Measurements from ENCODE around the gene TCTN2.

The TCTN2 gene

DNA sequence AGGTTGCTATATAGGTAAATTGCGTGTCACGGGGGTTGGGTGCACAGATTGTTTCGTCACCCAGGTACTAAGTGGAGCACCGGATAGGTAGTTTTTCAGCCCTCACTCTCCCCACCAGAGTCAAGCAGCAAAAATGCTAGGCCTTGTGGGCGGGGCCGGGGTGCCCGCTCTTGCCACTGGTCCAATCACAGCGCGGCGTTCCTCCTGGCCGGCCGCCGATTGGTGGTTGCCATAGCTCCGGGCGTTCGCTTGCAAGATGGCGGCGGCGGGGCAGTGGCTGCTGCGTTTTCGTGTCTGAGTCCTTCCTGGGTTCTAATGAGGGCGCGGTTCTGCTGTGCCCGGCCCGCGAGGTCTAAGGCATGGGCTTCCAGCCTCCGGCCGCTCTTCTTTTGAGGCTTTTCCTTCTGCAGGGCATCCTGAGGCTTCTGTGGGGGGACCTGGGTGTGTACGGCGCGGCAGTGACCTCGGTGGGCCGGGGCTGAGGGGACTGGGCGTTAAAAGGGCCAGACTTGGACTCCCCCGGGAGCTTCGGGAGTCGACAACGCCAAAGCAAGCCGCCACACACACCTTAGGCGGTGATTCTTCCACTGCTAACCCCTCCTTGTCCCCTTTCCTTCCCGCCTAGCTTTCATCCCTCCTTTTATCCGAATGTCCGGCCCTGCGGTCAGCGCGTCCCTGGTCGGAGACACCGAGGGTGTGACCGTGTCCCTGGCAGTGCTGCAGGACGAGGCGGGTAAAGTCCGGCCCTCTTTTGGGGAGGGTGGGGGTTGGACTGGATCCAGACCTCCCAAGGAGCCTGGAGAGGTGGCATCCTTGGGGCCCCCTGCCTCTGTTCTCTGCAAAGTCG lies at the start of gene TCTN2:
Gene TCTN2 (plus strand): TSS at position 232 of the 847 bp plus-strand sequence. CDS start 128 bp downstream, at position 360.
- DNase-seq: peak; percentile 94

DNA sequence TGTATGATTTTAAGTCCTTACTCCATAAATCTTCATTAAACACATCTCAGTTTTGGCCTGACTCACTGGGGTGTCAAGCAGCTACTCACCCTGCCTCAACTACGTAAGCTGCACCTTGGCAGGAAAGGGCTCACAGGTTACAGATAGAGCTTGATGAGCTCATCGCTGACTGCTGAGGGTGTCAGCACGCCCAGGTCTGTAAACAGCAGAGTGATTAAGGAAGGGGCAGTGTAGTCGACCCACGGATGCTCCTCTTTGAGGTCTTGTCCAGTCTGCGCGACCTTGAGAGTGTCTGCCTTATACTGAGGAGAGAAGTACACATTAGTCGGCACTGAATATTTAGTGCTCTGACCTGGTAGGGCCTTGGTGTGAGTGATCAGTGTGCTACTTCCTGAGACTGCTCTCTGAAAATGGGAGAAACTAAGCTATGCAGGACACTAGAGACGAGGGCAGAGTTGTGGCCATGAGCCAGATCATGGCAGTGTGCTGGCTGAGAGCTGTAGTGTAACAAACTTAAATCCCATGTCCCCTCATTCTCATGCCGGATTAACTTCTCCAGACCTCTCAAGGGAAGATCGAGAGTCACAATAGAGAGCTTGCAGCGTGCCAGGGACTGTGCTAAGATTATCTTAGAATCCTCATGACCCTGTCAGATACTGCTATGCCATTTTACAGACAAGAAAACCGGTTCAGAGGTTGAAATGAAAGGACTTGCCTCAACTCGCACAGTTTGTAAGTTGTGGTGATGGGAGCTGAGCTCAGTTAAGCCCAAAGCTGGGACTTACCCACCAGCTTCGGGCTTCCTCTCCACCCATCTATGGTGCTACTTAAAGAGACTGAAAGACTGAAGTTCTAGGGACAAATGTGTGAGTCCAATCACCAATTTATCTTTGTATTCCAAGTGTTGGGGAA lies 49.0 kb upstream of the TCTN2 start:
- DNase-seq: no peak

DNA sequence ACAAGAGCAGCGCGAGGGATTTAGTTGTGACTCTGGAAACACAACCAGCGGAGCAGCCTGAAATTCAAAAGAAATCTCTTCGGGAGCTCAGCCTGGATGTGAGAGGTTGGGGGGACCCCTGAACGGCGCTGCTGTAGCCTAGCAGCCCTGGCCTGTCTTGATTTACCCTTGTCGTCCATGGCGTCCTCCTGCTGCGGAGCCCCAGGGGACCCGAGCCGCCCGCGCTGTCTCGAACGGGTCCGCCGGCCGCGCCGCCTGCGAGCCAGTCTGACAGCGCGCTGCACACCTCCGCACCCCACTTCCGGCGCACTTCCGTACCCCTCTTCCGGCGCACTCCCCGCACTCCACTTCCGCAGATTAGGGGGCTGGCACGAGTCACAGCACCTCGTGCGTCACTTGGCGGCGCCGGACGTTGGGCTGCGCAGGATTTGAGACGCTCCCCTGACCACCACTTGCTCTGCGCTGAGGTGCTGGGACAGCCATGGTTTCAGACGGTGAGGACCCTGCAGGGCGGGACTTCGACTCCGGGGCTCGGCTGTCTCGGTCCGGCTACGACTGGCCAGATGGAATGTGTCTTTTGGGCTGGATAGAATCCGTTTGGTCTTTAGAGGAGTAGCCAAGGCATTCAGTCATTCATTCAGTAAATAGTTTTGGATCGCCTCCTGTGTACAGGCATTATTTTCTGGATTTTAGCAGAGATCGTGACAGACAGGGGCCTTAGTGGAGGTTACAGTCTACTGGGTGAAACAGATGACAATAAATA lies 37.4 kb upstream of the TCTN2 start, which contains the start of the genes EIF2B1 and GTF2H3:
Gene EIF2B1 (minus strand): TSS at position 308 of the 763 bp plus-strand sequence. CDS start 129 bp downstream, at position 179.
Gene GTF2H3 (plus strand): TSS at position 451 of the 763 bp plus-strand sequence. CDS start 31 bp downstream, at position 482.
- DNase-seq: peak; percentile 96

DNA sequence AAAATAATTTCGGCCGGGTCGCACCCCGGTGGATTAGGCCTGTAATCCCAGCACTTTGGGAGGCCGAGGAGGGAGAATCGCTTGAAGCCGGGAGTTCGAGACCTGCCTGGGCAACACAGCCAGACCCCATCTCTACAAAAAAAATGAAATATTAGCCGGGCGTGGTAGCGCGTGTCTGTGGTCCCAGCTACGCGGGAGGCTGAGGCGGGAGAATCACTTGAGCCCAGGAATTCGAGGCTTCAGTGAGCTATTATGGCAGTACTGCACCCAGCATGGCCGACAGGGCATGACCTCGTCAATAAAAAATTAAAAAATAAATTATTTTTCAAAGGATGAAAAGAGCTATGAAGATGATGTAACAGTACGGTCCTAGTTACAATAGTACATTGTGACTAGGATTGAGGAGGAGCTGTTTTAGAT lies 36.8 kb upstream of the TCTN2 start:
- DNase-seq: no peak

DNA sequence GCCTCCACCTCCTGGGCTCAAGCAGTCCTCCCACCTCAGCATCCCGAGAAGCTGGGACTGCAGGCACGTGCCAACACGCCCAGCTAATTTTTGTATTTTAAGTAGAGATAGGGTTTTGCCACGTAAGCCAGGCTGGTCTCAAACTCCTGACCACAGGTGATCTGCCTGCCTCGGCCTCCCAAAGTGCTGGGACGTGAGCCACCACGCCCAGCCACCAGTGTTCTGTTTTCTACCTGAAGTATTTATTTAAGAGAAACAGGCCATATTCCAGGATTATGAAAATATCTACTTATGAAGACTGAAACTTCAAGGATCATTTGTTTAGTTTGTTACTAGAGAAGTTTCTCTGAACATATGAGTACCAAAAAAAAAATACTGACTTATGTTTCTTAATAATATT lies 27.0 kb upstream of the TCTN2 start:
- no peak for DNase-seq

DNA sequence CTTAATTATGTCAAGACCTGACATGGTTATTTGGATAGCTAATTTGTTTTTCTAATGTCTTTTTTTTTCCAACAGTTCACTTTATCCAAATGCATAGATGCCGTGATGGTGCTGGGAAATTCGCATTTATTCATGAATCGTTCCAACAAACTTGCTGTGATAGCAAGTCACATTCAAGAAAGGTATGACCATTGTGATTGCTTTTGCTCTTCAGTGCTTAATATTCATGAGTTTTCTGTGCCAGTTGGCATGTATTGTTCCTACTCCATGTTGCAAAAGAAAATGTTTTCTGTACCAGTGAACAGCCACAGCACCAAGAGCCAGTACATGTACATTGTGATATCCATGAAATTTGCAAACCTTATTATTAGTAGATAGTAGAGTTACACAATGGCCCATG lies 25.5 kb upstream of the TCTN2 start:
- DNase-seq: no peak

DNA sequence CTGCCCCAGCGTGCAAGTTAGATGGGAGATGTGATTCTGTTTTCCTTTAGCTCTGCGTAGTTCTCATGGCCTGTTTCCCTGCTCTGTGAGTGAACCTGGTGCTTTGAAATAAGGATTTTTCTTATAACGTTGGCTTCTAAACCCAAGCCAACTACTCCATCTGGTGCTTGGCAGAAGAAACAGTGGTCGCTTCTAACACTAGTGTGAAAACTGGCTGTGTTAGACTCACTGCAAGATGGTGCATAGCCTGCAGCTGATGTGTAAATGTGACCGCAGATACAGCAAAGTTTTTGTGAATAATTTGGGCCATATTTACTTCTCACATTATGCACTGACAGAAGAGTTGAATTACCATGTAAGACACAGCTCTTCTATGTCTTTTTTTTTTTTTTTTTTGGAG lies 25.0 kb upstream of the TCTN2 start:
- DNase-seq: no peak

DNA sequence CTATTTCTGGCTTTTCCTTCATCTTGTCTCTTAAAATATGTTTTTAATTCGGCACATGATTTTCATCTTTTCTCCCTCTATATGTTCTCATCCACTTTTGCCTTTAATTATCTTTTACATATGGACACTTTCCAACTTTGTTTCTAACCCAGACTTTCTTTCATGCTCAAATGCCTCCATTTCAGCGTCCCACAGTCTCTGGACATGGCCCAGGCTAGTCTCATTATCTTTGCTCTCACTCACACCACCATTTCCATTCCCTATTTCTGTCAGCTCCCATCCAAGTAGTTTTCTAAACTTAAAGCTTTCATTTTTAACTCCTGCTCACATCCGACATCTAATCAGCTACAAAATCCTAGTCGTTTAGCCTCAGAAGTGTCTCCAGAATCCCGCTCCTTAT lies 22.5 kb upstream of the TCTN2 start:
- no peak for DNase-seq

DNA sequence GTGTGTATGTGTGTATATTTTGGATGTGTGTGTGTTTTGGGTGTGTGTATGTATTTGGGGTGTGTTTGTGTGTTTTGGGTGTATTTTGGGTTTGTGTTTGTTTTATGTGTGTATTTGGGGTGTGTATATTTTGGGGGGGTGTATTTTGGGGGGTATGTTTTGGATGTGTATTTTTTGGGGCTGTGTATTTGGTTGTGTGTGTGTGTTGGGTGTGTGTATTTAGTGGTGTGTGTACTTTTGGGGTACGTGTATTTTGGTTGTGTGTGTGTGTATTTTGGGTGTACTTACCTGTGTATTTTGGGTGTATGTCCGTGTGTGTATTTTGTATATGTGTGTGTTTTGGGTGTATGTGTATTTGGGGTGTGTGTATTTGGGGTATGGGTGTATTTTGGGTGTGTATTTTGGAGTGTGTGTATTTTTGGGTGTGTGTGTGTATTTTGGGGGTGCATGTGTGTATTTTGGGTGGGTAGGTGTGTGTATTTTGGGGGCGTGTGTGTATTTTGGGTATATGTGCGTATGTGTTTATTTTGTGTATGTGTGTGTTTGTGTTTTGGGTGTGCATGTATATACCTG lies 16.7 kb upstream of the TCTN2 start:
- DNase-seq: no peak

DNA sequence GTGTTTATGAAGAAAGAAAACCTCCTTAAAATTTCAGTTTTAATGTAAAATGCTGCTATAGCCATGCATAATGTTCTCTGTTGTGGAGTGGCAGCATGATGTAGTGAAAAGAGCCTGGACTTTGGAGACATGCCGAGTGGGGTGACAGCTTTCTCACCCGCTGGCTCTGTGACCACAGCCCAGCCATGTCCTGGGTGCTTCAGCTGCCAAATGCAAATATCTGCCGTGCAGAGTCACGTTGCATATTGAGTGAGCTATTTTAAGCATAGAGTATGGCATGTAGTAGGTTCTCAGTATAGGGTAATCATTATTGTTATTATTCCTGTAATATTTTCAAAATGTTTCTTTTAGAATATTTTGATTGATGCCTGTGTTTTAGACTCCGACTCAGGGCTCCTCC lies 15.5 kb upstream of the TCTN2 start:
- DNase-seq: no peak

DNA sequence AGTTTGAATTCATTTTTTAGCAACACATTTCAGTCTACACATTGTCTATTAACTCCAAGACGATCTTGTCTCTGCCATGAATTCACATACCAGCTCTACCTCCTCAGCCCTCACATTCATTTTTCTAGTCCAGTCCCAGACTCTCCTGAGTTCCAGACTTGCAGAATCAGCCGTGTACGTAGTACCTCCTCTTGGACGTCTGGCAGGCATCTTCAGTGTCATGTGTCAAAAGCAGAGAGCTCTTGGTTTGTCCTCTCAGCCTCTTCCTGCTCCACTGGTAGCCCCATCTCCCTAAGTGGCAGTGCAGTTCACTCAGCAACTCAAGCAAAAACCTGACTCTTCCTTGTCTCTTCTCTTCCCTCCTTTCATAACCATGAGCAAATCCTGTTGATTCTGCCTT lies 14.5 kb upstream of the TCTN2 start:
- no peak for DNase-seq

DNA sequence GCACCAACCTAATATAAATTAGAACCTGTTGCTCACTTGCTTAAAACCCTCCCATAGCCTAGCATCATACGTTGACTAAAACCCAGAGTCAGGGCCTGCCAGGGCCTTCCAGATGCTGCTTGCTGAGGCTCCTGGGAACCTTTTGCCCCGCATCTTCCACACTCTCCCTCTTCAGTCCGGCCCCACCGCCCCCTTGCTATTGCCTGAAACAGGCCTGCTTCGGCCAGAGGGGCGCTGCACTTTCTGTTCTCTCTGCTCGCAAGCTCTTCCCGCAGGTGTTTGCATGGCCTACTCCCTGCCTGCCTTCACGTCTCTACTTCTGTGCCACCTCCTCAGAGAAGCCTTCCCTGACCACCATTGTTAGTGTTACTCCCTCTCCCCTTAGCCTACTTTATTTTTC lies 13.7 kb upstream of the TCTN2 start:
- no peak for DNase-seq

DNA sequence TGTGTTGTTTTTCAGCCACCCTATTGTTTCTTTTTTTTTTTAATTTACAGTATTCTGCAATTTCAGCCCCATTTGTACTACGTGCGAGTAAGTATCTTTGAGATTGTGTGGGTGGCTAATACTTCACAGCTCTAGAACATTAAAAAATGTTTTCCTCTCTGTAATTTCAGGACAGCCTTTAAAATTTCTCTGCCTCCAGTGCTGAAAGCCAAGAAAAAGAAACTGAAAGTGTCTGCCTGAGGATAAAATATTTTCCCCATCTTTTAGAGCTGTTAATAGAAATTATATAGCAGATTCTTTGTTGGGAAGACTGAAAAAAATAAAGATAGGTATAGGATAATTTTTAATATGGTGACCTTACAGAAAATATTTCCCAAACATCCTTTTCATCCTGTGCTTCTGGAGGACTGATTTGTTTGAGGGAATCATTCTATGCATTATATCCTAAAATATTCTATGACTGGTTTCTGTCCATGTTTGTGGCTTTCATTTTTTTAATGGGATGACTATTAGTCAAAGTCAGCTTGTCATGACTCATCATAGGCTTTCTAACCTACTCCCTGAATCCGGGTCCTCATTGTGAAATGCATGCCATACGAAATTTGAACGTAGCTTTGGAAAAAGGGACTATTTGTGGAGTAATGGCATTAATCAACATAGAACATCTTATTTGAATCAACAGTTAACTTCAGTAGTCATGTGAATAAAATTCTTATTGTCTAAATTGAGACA lies 10.8 kb upstream of the TCTN2 start:
- no peak for DNase-seq

DNA sequence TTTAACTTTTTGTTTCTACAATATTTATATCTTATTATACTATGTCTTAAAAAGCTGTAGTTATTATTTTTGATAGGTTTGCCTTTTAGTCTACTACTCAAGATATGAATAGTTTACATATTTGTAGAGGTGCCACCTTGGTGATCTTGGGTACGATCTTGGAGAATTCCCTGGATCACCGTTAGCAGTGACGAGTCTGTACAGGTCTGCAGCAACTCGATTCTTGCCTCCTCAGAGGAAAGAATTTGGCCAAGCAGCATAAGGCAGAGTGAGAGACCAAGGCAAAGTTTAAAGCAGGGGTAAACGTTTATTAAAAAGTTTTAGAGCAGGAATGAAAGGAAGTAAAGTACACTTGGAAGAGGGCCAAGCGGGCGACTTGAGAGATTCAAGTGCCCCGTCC lies 3.1 kb upstream of the TCTN2 start:
- no peak for DNase-seq

DNA sequence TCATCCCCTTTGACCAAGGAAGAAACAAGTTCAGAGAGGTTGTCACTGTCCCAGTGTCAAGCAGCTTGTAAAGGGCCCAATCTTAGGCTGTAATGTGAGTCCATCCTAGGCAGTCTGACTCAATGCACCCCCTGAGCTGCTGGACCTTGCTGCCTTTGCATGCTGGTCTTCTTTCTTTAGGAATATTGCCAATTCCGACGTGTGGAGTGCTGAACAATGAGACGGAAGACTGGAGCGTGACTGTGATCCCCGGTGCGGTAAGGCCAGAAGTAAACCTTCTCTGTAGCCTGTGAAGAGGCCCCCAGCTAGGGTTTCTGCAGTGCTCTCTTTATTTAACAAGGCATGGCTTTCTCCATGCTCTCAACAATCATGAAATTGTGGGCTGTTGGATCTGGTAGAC lies 963 bp downstream of the TCTN2 start:
- DNase-seq: no peak

DNA sequence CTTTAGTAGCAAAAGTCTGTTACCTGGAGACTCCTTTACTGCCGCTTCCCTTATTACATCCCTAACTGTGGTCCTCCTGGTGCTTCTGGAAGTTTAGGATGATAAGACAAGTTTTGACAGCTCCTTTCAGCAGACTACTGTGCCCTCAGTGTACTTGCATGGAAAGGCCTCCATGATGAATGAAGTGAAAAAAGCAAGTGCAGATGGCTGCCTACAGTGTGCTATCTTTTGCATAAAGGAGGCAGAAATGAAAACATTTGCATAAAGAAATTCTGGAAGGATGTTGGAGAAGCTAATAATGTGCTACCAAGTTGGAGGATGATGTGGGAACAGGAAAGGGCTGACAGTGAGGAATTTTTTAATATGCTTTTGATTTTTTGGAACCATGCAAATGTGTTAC lies 4.5 kb downstream of the TCTN2 start:
- DNase-seq: no peak

DNA sequence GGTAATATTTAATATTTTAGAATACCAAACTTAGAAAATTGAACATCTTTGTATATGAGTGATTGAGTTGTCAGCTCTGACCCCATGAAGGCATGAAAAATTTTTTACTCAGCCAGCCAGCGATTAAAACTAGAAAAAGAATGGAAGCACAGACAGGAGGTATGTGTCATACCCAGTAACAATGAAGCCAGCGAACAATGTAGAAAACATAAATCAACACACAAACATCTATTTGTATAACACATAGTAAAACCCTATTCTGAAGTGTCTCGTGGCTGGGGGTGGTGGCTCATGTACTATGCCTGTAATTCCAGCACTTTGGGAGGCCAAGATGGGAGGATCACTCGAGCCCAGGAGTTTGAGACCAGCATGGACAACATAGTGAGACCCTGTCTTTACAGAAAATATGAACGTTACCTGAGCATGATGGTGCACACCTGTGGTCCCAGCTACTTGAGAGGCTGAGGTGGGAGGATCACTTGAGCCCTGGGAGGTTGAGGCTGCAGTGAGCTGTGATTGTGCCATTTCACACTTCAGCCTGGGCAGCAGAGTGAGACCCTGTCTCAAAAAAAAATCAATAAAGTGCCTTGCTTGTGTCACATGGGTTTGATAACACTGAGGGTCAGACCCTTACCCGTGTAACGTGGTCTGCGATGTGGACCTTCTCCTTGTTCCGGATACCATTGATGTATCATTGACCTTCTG lies 5.9 kb downstream of the TCTN2 start:
- DNase-seq: no peak

DNA sequence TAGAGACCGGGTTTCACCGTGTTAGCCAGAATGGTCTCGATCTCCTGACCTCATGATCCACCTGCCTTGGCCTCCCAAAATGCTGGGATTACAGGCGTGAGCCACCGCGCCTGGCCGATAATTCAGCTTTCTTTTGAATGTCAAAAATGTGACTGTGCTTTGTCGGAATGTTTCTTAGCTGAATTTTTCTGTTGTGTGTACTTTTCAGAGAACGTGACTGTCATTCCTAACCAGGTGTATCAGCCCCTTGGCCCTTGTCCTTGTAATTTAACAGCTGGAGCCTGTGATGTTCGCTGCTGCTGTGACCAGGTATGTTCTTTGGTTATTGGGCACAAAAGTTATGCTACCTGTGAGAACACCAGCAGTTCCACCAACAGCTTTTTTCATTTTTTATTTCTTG lies 8.1 kb downstream of the TCTN2 start:
- no peak for DNase-seq

DNA sequence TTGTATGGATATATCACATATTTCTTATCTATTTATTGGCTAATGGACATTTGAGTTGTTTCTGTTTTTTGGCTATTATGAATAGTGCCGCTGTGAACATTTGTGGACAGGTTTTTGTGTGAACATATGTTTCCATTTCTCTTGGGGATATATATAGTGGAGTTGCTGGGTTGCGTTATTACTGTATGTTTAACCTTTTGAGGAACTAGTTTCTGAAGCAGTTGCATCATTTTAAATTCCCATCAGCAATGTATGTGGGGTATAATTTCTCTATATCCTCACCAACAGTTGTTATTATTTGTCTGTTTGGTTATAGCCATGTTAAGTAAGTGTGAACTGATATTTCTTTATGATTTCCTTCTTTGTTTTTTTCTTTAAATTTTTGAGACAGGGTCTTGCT lies 10.7 kb downstream of the TCTN2 start:
- no peak for DNase-seq

DNA sequence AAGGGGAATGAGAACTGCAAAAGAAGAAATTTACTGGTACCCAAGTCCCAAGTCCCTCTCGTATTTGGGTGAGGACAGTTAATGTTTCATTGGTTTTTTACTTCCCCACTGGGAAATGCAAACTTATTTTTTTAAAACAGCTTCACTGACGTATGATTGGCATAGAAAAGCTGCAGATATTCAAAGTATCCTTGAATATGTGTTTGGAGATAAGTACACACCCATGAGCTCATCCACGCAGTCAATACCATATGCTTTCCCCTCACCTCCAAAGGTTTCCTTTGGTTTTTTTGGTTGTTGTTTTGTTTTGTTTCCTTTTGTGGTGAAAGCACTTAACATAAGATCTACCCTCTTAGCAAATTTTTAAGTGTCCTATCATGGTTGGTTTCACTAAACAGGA lies 13.1 kb downstream of the TCTN2 start:
- no peak for DNase-seq

DNA sequence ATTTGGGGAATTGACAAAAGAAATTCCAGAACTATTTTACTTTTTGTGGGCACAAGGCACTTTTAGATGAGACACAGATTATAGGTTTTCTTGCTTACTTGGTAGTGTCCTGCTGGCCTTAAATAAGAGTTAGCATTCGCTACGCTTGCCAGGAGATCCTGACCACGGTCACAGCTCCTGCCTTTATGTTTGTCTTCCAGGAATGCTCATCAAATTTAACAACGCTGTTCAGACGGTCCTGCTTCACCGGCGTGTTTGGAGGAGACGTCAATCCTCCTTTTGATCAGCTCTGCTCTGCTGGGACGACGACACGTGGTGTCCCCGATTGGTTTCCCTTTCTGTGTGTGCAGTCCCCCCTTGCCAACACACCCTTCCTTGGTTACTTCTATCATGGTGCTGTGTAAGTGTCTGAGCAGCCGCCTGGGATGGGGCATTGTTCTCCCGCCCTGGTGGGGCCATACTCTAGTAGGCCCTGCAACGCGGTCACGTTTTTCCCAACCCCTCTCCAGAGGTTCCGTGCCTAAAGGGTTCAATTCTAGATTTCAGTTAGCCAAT lies 15.8 kb downstream of the TCTN2 start:
- no peak for DNase-seq

Measured in CD4-positive, alpha-beta T cell treated with Interleukin-21 for 1 hour (primary cell).